RWPE1 (cell line): ENCODE data around the gene CD40LG.

Experiments used
- CTCF ChIA-PET: fragments of 350-600 bp; sonication (Branson Sonifier 250); formaldehyde crosslinking; extraction: SDS; loops from one replicate; lab custom pipeline; 2021; lab: Yijun Ruan, JAX
- POLR2A ChIA-PET: fragments of 400-600 bp; formaldehyde crosslinking; extraction: SDS; loops from one replicate; lab custom pipeline; 2020; ENCODE audit warnings: antibody characterized with exemption; ENCODE audit not compliant: low non-redundant PET; lab: Yijun Ruan, JAX
- DNase-seq: peaks from one replicate; pipeline ENCODE4 v3.0.0; 2012; ENCODE audit warnings: low spot score
- H3K27ac ChIP-seq: fragments of 450-650 bp; 2 replicates; pipeline ENCODE4 v1.5.1; 2017
- CTCF ChIP-seq: fragments of 450-650 bp; conservative IDR thresholded peaks from 2 replicates; pipeline ENCODE4 v1.5.1; 2017; ENCODE audit warnings: low read depth, mild to moderate bottlenecking

Gene CD40LG

GRCh38 chrX:136658151-136658550, 10.2 kb downstream of the CD40LG start:
- TF ChIP-seq CTCF = no peak
- ChIA-PET CTCF (no interaction called here), POLR2A (no interaction called here)
- no peak overlapping the region for H3K27ac ChIP-seq
- DNase-seq = no peak

GRCh38 chrX:136659174-136659573, 11.2 kb downstream of the CD40LG start:
- POLR2A ChIA-PET = no interaction called here
- no peak overlapping the region for H3K27ac ChIP-seq
- TF ChIP-seq CTCF = no peak
- CTCF ChIA-PET = interaction anchor here (0.6 kb wide), 1 partner anchor 36 kb away, joined by 3 read pairs; no protein-coding TSS in a partner anchor
- no peak for DNase-seq

- ChIA-PET CTCF (no interaction called here), POLR2A (no interaction called here)
- H3K27ac ChIP-seq = no peak overlapping the region
- no peak for TF ChIP-seq CTCF
- DNase-seq = no peak
Observed at GRCh38 chrX:136660896-136661295, 12.9 kb downstream of the CD40LG start.

- POLR2A ChIA-PET = no interaction called here
- CTCF ChIA-PET = no interaction called here
- TF ChIP-seq CTCF = no peak
- no peak overlapping the region for H3K27ac ChIP-seq
- DNase-seq = no peak
Observed at GRCh38 chrX:136662104-136662503, 14.1 kb downstream of the CD40LG start.

- H3K27ac ChIP-seq = no peak overlapping the region
- DNase-seq = no peak
- no peak for TF ChIP-seq CTCF
- ChIA-PET CTCF (no interaction called here), POLR2A (no interaction called here)
Observed at GRCh38 chrX:136662976-136663375, 15.0 kb downstream of the CD40LG start.

- POLR2A ChIA-PET = no interaction called here
- DNase-seq = no peak
- TF ChIP-seq CTCF = no peak
- H3K27ac ChIP-seq = no peak overlapping the region
- CTCF ChIA-PET = no interaction called here
Observed at GRCh38 chrX:136665258-136665900, 17.4 kb downstream of the CD40LG start.

- CTCF ChIA-PET = no interaction called here
- H3K27ac ChIP-seq = no peak overlapping the region
- no peak for TF ChIP-seq CTCF
- POLR2A ChIA-PET = no interaction called here
- no peak for DNase-seq
Observed at GRCh38 chrX:136666088-136666487, 18.1 kb downstream of the CD40LG start.
